GM04504 (cell line): Measurements from ENCODE around the gene DHX35.

Experiments used
- DNase-seq: peaks from one replicate; pipeline ENCODE4 v3.0.0-alpha.2; 2012; ENCODE audit warnings: low read depth

Gene DHX35, protein sequence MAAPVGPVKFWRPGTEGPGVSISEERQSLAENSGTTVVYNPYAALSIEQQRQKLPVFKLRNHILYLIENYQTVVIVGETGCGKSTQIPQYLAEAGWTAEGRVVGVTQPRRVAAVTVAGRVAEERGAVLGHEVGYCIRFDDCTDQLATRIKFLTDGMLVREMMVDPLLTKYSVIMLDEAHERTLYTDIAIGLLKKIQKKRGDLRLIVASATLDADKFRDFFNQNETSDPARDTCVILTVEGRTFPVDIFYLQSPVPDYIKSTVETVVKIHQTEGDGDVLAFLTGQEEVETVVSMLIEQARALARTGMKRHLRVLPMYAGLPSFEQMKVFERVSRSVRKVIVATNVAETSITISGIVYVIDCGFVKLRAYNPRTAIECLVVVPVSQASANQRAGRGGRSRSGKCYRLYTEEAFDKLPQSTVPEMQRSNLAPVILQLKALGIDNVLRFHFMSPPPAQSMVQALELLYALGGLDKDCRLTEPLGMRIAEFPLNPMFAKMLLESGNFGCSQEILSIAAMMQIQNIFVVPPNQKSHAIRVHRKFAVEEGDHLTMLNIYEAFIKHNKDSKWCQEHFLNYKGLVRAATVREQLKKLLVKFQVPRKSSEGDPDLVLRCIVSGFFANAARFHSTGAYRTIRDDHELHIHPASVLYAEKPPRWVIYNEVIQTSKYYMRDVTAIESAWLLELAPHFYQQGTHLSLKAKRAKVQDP

DNA sequence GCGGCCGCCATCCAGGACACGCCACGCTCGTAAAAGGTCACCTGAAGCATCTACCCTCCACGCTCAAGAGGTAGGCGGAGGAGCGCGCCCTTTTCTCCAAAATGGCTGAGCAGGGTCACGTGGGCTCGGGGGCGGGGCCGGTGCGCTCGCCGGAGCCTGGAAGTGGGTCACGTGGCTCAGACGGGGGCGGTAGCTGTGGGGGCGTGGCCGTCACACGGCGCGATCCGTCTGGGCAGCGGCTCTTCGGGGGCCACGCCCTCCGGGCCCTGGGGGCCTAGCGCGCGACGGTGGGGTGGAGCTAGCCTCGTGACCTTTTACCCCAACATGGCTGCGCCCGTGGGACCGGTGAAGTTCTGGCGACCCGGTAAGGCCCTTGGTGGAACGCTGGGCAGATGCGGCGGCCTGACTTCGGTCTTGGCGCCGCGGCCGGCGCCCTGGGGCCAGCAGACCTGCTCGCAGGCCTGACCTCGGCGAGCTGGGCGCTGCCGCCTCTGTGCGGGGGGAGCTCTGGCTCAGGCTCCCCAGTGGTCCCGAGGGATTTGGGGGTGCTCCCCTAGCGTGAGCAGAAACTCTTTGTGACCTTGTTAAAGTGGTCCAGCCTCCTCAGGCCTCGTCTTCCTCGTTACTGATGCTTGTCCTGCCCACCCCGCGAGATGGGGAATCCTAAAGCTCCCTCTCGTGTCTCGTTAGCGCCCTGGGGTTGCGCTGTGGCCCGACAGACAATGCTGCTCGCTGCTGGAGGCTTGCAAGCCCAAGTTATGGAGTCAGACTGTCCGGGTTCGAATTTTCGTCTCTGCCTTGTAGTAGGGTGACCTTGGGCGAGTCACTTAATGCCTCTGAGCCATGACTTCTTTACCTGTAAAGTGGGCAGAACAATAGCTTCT, at the start of gene DHX35:
Gene DHX35 (plus strand): TSS at position 301 of the 884 bp plus-strand sequence. CDS start 24 bp downstream, at position 325.
- peak; percentile 91 for DNase-seq

DNA sequence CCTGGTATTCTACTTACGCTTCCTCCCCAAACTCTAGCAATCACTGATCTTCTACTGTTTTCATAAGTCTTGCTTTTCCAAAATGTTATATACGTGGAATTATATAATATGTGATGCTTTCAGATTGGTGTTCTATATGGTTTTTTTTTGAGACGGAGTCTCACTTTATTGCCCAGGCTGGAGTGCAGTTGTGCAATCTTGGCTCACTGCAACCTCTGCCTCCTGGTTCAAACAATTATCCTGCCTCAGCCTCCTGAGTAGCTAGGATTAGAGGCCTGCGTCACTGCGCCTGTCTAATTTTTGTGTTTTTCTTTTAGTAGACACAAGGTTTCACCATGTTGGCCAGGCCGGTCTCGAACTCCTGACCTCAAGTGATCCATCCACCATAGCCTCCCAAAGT, 46.8 kb upstream of the DHX35 start:
- DNase-seq: no peak

DNA sequence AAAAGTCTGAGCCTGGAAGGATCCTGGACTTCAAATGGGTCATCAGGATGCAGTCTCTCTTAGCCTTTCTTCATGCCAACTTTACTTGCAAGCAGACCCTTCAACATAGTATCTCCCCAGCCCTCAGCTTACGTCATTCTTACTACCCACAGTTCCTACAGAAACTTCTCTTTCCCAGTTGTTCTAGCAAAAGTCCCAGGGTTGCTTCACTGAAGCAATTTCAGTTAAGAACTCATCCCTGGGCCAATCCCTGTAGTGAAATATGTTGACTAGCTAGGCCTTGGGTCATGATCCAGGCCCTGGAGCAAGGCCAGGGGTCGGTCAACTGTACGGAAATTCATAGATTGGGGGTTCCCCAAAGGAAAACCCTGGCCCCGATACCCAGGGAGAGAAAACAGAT, 44.5 kb upstream of the DHX35 start:
- DNase-seq: no peak

DNA sequence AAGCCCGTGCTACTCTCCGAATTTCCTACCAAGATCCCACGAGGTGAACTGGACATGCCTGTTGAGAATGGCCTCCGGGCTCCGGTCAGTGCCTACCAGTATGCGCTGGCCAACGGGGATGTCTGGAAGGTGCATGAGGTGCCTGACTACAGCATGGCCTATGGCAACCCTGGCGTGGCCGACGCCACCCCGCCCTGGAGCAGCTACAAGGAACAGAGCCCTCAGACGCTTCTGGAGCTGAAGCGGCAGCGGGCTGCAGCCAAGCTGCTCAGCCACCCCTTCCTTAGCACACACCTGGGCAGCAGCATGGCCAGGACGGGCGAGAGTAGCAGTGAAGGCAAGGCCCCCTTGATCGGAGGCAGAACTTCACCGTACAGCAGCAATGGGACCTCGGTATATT, 44.0 kb upstream of the DHX35 start:
- no peak for DNase-seq

DNA sequence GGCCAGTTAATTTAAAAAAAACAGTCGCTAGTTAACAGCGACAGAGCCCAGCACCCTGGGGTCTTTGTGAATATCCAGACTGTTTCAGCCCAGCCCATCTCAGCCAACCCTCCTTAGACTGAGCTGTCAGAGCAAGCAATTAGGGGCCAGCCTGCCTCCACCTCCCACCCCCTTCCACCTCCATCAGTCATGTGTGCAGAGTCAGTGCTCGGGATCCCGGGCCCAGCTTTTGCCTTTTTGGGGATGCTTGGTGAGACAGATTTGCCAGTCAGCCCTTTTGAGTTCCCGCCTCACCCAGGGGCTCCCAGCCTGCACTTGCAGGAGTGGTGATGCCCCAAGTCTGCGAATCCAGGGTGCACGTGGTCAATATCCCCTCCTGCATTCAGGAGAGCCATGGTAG, 42.5 kb upstream of the DHX35 start:
- no peak for DNase-seq

DNA sequence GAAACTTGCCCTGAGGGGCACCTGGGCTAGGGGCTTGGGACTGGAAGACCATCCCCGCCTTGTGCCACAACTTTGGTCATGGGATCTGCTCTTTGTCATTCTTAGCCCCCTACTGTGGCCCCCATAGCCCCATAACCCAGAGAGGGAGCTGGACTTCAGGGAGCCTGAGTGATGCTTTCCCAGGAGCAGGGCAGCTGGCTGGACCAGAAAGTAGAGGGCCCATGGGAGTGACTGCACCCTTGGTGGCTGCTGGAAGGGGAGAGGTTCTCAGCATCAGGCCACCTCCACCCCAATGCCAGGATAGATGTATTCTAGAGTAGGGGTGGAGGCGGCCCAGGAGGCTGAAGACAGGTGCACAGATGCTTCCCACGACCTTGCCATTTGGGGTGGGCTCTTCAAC, 41.7 kb upstream of the DHX35 start:
- DNase-seq: no peak

DNA sequence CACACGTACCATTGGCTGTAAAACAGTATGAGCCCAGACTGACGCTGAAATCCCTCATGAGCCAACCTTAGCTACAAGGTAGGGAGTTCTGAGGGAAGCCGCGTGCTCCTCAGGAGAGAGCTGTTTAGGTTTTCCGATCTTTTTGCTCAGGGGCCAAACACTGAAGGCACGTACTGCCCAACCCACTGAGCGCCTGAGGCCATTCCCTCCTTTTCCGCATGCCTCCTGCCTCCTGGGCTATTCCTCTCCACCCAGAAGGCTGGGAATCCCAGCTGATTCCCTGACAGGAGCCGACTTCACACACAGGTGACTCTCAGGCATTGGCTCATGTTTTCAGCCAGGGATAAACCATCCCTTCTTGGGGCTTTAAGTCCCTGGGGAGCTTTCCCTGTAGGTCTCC, 41.3 kb upstream of the DHX35 start:
- DNase-seq: no peak

DNA sequence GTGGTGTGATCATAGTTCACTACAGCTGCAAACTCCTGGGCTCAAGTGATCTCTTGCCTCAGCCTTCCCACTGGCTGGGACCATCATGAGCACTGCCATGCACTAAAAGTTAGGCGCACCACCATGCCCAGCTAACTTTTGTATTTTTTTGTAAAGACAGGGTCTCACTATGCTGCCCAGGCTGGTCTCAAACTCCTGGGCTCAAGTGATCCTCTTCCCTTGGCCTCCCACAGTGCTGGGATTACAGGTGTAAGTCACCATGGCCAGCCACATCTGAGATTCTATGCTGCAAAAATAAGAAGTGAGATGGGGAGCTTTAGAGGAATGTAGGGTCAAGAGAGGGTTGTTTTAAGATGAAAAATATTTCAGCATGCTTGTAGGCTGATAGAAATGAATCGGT, 37.4 kb upstream of the DHX35 start:
- no peak for DNase-seq

DNA sequence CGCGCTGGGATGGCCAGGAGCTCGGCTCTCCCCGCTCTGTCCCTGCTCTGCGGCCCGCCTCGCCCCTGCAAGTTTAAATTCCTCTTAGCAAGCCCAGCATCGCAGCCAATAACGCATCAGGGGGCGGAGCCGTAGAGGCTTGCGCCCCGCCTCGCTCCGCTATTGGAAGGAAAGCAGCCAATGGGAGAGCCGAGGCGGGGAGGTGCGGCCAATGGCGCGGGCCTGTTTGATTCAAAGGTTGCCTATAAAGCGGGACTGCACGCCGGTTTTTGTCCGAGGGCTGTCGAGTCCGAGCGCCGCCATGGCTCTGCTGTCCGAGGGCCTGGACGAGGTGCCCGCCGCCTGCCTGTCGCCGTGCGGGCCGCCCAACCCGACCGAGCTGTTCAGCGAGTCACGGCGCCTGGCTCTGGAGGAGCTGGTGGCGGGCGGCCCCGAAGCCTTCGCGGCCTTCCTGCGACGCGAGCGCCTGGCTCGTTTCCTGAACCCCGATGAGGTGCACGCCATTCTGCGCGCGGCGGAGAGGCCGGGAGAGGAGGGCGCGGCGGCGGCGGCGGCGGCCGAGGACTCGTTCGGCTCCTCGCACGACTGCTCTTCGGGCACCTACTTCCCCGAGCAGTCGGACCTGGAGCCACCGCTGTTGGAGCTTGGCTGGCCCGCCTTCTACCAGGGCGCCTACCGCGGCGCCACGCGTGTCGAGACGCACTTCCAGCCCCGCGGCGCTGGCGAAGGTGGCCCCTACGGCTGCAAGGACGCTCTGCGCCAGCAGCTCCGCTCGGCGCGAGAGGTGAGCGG, 35.8 kb upstream of the DHX35 start, which contains the start of gene FAM83D:
Gene FAM83D (plus strand): TSS at position 276 of the 792 bp plus-strand sequence. CDS start 26 bp downstream, at position 302.
- DNase-seq: peak; percentile 92

DNA sequence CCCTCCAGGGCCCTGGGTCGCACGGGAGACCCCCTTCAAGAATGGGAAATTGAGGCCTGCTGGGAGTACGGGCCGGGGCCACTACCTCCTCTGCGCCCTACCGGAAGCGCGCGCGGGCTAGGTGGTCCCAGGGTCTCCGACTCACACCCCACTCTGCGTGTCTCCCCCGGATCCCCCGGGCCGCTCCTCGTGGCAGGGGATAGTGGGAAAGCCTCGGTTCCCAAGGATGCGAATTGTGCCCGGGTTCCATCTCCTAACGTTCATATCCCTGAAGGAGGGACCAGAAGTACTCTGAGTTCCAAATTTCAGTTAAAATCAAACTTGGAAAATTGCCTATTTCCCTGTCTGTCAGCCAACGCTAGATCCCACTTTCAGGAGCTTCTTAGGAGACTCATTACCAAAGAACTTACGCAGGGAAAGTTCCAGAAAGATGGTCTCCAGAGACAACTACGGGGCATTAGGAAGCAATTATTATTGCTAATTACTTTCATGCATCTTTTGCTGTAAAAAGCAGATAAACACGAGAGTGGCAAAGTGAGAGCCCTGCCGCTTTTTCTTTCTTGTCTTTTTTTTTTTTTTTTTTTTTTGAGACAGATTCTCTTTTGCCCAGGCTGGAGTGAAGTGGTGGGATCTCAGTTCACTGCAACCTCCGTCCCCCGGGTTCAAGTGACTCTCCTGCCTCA, 35.1 kb upstream of the DHX35 start:
- DNase-seq: no peak

DNA sequence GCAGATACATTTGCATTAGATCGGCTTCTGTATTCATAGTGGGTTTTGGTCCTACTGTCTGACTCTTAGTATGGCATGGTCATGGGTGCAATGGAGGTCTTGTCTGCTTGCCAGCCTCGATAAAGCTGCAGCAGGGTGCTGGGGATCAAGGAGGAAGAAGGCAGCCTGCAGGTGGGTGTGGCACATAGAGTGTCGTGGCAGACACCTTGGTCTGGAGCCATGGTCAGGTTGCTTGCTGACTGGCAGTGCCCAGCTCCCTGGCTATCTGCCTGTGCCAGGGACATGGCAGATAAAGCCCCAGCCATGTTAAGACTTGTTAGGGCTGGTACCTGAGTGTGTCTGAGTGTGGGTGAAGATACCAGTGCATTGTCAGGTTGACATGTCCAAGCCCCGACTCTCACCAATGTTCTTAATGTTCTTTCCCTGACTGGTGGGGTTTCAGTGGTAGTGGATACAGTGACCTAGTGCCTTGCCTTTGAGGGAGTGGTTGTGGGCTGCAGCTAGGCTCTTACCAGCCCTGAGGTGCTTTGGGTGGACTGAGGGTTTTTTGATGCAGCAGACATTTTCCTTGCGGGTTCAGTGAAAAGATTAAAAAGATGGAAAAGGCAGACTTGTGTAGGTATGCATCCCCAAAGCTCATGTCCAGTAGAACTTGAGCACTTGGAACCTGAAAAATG, 34.1 kb upstream of the DHX35 start:
- DNase-seq: no peak

DNA sequence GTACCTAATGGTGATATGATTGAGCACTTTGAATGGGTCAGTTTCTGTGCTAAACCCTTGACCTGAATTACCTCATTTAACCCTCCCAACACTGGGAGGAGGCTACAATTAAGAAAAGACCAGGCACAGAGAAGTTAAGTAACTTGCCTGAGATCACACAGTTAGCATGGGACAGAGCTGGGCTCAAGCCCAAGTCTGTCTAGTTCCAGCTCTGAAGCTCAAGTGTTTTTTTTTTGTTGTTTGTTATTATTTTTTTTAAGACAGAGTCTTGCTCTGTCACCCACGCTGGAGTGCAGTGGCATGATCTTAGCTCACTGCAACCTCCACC, 31.9 kb upstream of the DHX35 start:
- DNase-seq: no peak

DNA sequence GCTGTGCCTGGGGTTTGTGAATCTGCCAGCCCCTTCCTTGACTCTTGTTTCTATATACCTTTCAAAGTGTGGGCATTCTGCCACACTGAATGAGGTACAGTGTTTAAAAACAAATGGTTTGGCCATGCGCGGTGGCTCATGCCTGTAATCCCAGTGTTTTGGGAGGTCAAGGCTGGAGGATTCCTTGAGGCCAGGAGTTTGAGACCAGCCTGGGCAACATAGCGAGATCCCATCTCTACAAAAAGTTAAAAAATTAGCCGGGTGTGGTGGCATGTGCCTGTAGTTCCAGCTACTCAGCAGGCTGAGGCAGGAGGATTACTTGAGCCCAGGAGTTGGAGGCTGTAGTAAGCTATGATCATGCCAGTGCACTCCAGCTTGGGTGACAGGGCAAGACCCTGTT, 30.2 kb upstream of the DHX35 start:
- DNase-seq: no peak

DNA sequence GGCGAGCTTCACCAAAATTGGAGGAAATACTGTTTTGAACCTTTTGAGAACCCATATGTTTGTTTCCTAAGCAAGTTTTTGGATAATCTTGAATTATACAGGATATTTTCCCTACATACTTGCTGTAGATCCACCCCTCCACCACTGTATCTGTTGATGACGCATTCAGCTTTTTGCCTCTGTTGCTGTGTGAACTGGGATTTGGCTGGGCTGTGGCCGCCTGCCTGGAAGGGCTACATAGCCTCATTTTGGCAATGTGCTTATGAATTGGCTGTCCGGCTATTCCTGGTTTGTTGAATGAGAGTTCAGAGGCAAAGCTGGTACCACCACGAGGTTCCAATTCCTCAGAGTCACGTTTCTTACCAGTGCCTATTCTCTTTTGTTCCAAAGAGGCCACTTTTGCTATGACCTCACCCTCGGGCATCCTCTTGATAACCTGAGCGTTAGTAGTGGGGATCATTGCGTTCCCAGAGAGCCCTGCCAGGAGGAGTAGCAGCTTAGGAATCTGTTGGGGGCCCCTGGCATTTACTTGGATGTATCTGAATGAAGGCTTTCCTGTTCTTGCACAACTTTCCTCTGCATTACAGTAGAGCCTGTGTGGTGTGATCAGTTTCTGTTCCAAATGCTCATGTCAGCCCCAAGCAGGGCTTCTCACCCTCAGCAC, 29.6 kb upstream of the DHX35 start:
- DNase-seq: no peak

DNA sequence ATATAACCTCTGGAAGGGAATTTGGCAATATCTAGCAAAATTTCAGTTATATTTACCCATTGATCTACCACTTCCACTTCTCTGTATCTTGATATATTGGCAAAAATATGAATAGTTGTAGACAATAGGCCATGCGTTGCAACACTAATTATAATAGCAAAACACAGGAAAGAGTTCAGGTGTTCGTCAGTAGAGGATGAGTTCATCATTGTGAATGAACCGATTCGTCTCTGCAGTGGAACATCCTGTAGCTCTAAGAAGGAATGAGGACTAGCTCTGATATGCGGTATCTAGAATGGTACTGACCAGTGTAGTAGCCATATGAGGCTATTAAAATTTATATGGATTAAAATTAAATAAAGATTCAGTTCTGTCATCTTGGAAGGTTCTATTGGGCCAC, 27.6 kb upstream of the DHX35 start:
- no peak for DNase-seq

DNA sequence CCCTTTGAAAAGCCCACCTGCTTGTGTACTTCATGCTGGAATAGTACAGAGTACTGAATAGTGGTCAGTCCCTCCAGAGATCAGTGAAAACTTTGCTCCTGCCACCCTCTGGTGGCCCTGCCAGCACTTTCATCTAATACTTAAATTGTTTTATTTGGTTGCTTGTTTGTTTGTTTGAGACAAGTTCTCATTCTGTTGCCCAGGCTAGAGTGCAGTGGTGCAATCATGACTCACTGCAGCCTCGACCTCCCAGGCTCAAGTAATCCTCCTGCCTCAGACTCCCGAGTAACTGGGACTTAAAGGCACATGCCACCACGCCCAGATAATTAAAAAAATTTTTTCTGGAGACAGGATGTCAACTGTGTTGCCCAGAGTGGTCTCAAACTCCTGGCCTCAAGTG, 26.9 kb upstream of the DHX35 start:
- no peak for DNase-seq

DNA sequence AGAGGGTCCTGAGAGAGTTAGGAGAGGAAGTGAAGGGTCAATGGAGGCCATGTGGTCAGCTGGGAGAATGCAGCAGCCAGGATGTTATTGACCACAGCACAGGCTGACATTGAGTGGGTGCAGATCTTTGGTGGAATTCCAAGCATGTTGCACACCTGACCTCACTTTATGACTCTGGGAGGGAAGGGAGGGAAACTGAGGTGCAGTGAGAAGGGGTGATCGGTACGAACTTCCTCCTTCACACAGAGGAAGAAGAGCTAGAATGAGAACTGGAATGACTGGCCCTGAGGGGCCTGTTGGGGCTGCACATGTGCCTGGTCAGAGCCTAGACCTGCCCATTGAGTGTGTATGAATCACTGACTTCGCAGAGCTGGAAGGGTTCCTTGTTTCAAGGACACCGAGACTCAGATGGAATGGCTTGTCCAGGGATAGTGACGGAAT, 26.2 kb upstream of the DHX35 start:
- DNase-seq: no peak

DNA sequence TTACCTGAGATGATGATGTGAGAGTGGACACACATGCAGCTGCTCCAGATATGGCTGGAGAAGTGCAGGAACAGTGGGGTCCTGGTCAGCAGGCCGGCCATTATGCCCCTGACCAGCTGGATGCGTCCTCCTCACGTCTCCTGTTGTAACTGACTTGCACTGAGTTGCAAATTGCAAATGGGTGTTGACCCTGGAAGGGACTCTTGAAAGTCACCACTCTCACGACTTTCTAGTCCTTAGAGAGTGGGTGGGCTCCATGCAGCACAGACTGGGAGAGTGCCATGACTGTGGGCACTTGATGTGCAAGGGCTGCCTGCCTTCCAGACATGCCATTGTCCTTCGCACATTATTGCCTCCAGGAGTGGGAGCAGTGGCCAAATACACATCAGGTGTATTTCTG, 25.1 kb upstream of the DHX35 start:
- no peak for DNase-seq

DNA sequence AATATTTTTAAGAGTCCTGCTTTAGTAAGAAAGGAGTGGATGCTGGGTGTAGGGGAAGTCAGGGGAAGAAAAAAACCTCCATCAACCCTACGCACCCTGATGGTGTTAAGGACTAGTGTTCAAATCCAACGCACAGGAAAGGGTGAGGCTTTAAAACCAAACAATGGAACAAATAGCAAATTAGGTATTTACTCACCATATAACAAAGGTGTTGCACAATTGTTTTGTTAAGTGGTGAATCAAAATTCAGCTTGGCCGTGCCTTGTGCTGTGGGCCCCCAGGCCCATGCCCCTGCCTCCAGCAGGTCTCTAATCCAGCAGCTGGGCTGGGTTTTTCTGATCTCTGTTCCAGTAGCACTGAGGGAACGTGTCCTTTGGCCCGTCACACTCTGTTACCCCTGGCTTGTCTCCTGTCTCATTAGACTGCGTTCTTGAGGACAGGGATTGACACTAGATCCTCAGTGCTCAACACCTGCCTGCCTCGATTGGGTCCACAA, 24.1 kb upstream of the DHX35 start:
- DNase-seq: no peak

DNA sequence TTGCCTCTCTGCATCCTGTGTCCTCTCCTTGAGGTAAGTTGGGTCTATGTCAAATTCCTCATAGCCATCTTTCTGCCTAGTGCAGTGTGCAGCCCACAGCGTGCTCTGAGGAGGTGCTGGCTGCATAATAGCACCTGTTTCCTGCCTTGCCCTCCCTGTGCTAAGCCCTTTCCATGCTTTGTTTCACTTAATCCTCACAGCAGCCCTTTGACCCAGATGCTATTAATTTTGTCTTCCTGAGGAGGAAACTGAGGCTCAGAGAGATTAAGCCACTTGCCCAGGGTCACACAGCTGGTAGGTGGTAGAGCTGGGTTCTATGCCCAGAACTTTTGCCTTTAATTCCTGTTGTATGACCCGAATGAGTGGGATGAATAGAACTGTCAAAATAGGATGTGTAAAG, 22.5 kb upstream of the DHX35 start:
- DNase-seq: no peak
